Measurements from ENCODE around the gene IGF2R.
"Not testable (repeated sequence)": the region's sequence is repeated elsewhere in the genome, so short reads cannot be mapped to it uniquely, and the experiment has no call there.

DNA sequence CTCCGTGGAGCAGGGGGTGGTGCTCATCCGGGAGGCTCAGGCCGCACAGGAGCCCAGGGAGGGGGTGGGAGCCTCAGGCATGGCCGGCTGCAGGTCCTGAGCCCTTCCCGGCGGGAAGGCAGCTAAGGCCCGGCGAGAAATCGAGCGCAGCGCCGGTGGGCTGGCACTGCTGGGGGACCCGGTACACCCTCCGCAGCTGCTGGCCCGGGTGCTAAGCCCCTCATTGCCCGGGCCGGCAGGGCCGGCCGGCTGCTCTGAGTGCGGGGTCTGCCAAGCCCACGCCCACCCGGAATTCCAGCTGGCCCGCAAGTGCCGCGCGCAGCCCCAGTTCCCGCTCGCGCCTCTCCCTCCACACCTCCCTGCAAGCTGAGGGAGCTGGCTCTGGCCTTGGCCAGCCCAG, 145.7 kb downstream of the IGF2R start:
- TF ChIP-seq, protein P1, sequence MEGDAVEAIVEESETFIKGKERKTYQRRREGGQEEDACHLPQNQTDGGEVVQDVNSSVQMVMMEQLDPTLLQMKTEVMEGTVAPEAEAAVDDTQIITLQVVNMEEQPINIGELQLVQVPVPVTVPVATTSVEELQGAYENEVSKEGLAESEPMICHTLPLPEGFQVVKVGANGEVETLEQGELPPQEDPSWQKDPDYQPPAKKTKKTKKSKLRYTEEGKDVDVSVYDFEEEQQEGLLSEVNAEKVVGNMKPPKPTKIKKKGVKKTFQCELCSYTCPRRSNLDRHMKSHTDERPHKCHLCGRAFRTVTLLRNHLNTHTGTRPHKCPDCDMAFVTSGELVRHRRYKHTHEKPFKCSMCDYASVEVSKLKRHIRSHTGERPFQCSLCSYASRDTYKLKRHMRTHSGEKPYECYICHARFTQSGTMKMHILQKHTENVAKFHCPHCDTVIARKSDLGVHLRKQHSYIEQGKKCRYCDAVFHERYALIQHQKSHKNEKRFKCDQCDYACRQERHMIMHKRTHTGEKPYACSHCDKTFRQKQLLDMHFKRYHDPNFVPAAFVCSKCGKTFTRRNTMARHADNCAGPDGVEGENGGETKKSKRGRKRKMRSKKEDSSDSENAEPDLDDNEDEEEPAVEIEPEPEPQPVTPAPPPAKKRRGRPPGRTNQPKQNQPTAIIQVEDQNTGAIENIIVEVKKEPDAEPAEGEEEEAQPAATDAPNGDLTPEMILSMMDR (IDR thresholded peaks at IDR 0.05) = not testable (repeated sequence)
- not testable (repeated sequence) for TF ChIP-seq POLR2A (IDR thresholded peaks at IDR 0.05)
